NCI-H146 treated with DMSO at 0.1 percent for 48 hours (cell line): ENCODE results near the gene ZNF775.

Experiments
- DNase-seq: peaks from one replicate; lab custom pipeline; 2025; ENCODE audit not compliant: unreplicated experiment; lab: John Stamatoyannopoulos, UW

ZNF775 gene

GRCh38 chr7:150400788-150401423 lies 21.8 kb downstream of the ZNF775 start:
- no peak for DNase-seq

DNA sequence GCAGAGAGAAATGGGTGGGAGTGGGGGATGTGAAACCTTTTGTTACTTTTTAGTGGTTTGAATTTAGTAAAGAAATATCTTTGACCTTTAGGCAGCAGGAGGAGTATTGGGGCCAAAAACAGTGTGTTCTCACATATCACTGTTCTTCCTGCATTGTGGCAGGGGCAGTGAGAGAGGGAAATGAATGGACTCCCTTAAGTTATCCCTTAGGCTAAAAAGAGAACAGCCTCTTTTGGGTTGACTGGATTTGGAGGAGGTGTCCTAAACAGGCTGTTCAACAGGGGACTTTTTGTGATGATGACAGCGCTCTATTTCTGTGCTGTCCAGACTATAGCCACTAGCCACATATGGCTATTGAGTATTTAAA lies 22.3 kb downstream of the ZNF775 start:
- DNase-seq: no peak

DNA sequence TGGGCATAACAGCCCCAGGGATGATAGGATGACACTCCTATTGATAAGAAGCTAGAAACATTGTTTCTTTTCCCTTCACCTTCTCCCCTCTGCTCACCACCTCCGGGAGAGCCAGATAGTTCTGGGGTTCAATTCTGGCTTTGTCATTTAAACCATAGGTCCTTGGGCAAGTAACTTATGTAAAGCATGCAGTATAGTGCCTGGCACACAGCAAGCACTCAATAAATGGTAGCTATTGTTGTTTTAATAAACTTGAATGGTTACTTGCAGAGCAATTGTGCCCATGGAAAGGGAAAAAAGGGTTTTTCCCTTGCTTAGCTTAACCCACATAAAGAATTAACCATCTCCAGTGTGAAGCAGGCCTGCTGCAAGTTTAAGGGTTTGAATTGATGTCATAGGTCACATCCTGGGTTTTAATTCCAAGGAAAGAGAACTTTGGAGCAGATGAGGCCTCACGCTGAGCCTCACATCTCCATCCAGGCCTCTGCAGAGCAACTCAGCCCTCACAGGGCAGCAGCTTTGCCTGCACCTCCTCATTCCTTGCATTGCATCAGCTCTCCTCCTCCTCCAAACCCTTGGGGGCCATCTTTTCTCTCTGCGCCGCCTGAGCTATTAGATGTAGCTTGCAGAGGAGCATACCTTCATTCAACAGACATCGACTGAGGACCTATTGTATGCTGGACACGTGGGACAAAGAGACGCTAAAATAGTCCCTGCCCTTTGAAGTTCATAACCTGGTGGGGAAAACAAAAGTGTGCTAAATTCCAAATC lies 22.9 kb downstream of the ZNF775 start:
- DNase-seq: no peak

- no peak for DNase-seq
These were observed 23.7 kb downstream of the ZNF775 start for GRCh38 chr7:150402671-150403321.

DNA sequence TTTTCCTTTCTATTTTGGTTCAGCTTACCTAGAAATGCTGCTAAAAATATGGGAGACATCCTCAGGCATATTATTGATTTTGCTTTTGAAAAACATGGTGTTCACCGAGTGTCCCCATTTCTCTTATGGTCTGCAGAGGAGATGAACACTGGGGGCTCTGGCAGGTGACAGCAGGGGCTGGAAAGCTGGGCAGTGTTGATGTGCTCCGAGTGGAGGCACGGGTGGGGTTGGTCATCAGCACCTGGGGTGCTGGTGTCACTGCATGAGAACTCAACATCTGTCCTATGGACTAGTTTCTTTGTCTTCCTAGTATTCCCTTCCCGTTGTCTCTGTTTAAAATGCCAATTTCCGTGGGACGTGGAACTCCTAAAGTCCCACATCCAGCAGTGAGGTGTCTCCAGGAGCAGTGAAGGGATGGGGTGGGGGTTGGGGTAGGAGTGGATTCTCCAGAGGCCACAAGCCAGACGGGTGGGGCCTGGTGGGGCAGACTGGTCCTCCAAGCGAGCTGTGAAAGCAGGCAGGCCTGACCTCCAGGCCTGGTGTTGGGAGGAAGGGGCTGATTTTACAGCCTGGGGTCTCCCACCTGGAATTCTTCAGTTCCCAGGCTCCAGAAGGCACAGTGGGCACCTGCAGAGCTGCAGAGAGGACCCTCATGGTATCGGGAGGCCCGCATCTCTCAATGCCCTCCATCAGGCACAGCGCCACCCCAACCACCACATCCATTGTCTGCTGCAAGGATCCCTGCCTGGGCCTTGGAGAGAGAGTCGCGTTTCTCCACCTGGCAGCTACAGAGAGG lies 24.4 kb downstream of the ZNF775 start:
- no peak for DNase-seq

DNA sequence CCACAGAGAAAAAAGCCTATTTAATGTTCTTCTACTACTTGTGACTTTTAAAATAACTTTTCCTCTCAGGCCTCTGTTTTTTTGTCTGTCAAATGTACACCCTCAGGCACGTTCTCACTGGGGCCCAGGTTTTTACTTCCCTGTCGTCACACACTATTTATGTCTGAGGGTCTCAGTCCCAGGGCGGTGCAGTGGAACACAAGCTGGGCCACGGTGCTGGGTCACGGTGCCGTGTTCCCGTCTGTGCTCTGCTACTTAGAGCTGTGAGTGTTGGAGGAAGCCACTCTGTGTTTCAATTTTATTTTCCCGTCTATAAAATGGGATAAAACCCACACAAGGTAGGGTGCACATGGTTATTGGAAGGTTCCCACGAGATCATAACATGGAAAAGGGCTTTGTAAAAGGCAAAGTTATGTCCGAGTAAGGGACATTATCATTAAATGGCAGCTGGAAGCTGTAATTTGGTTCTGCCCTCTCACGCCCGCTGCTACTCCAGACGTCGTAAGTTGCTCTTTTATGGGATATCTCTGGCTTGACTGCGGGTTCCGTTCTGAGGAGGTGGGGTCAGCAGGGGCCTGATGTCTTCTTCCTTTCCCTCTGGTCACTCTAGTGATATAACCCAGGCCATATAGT lies 25.2 kb downstream of the ZNF775 start:
- DNase-seq: no peak

DNA sequence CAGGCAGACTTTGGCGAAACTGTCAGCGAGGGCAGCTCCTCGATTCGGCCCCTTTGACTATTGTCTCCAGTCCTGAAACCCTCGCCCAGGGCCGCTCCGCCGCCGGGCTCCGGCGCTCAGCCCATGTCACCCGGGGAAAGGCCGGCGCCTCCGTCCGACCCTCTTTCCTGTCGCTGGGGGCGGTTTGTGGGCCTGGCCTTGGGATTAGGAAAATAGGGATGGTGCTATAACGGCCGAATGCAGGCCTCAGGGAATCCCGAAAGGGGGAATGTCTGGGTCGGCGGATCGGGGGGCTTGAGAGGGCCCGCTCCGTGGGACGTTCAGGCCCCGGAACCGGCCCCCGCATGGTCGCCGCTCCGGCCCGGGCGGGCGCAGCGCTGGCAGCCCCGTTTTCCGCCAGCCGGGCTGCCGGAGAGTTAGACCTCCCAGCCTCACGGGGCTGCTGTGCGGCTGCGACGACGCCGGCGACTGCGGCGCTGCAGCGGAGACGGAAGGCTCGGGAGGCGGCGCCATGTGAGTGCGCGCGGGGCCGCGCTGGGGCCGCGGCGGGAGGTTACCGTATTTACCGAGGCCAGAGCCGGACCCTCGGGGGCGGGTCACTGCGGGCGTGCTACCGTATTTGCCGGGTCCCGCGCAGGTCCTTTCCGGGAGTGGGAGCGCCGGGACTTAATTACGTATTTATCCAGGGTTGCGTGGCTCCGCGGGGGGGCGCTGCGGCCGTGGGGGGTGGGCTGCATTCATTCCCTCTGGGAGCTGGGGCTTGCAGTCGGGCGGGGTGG lies 25.9 kb downstream of the ZNF775 start:
- DNase-seq: peak; percentile 64

DNA sequence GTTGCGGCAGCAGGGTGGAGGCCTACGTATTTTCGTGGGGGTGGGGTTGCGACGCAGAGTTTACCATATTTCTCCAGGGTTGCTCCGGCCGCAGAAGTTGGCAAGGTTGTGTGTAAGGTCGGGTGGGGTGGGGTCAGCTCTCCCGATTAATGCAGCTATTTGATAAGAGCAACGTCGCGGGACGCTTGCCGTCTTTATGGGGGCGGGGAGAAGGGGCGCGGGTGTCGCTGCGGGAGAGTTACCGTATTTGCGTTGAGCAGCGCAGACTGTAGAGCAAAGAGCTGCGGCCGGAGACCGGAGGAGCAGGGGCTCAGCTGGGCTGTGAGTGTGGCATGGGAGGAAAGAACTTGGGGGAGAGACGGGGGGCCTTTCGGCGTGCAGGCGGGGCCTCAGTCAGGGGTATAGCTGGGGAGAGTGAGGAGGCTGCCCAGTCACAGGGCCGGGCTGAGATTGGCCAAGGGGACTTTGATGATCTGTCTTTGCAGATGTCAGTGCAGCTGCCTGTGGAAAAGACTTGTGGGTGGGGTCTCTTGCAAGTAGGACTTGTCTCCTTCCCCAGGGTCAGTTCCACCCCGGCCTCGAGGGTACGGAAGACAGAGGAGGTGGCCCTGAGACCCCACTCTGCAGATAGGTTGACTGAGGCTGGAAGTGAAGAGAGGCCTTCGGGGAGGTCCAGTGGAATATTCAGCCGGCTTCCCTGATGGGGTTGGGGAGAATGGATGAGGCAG lies 26.6 kb downstream of the ZNF775 start:
- DNase-seq: peak; percentile 49

- no peak for DNase-seq
These were observed 27.1 kb downstream of the ZNF775 start for GRCh38 chr7:150406312-150406566.

DNA sequence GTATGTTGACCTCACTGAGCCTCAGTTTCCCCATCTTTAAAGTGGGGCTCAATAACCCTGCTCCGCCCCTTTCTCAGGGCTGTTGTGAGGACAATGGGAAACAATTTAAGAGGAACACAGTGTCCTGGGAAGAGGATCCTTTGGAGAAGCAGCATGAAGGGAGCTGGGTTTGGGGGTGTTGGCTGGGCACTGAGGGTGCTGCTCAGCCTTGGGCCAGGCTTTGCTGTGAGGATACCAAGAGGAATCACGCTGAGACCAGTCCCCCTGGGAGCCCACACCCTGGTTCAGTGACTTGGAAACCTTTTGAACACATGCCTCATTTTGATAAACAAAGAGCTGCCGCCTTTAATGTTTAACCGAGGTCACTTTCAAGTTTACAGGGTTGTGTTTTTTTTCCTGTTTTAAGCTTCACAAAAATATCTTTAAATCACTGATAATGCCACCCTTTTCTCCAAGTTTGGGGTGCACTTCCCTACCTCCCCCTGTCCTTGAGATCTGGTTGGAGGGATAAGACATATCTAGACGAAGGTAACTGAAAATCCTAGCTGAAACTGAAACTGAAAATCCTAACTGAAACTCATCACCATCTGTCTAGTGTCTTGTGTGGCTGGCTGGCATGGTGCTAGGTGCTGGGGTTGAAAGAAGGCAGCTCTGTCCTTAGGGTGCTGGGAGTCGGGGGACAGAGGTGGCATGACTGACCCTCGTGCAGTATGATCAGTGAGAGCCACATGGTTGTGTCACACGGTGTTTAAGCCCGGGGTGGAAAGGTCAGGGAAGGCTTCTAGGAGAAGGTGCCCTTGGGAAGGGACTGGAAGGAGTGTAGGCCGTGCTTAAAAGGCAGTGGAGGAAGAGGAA lies 27.7 kb downstream of the ZNF775 start:
- no peak for DNase-seq

- no peak for DNase-seq
These were observed 28.7 kb downstream of the ZNF775 start for GRCh38 chr7:150407588-150408392.

DNA sequence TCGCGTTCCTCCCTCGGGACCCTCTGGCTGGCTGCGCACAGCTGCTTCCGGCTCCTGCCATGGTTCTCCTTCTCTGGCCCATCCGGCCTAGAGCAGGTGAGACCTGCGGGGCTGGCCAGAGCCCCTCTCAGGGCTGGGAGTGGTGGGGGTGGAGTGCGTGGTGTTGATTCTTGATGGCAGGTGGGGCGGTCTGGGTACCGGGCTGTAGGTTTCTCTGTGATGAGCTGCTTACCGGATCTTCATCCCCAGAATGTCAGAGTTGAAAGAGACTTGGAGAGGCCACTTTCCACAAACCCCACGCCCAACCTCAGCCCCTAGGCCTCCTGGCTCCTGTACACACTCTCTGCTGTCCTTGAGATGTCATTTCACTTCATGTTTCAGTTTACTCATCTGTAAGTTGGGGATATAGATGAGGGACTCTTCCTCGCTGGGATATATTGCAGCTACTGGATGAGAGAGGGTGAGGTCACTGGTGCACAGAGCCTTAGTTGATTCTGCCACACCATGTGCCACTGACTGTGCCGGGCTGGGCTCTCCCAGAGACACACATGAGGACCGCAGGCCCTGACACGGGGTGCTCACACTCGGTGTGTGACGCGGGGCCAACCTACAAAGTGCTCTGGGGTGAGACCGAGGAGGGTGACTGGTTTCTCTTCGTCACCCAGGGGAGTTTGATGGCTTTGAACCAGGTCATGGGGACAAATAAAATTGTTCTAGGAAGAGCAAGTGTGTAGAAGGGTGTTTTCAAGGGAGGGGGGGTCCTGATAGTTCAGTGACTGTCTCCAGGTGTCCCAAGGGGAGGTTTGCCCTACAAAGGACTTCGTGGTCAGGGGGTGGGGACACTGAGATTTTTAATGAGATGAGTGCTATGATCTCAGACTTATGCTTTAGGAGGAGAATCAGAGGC lies 29.5 kb downstream of the ZNF775 start:
- DNase-seq: no peak

GRCh38 chr7:150409300-150410030 lies 30.3 kb downstream of the ZNF775 start:
- no peak for DNase-seq

DNA sequence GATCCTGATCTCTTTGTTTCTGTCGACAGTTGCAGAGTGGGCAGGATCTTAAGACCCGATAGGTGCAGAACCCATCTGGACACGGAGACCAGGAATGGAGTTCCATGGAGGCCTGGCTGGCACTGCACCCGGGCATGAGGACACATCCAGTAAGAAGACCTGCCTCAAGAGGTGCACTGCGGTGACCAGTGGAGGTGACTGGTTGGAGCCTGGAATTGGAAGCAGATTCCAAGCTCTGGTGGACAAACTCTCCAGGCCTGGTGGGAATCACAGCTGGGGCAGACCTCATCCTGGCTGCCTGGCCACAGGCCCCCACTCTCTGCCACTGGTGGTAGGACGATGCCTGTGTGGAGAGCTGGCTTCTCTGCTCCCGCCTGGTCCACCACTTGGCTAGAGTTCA lies 31.0 kb downstream of the ZNF775 start:
- no peak for DNase-seq

DNA sequence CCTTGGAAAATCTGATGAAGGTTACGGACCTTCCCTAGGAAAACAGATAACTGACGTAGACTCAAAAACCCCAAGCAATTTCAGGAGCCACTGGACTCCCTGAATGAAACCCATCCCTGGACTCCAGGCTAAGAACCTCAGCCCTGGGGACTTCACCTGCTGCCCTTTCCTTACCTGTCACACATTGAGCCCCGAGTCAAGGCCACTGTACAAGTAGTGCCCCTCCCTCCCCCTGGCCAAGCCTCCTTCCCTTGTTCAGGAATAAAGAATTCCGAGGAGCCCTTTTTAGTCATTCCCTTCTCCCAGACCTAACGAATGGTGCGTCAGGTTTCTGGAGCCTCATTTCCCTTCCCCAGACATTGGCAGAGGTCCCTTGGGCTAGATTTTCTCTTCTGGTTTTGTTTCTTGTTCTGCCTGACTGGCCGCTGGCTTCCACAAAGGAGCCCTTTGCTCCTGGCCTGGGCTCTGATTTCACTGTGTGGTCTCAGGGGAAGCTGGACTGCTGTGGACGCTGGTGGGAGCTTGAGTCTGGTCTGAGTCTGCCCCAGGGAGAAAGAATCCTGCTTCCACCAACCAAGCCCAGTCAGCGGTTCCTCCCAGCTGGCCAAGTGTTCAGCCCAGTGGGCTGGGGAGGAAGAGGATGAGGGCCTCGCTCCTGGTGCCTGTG lies 31.7 kb downstream of the ZNF775 start:
- no peak for DNase-seq

DNA sequence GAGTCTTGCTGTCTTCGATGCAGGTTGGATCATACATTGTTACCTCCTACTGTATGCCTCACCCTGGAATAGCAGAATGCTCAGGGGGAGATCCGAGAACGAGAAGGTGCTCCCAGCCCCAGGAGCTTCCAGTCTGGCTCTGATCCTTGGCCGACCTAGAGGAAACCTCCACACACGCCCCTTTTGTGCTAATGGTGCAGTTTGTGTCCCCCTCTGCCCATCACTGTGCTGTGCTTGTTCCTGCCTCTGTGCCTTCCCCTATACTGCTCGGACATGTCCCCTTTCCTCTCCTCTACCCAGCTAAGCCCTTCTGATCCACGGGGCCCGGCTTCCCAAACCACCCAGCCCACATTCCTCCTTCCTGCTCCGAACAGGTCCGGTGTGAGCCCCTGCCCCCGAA lies 32.5 kb downstream of the ZNF775 start:
- DNase-seq: no peak
